Keratinocyte (primary cell): ENCODE results near the gene IFNL1. TPM values are rescaled to one million over a fixed set of nuclear protein-coding genes. Genes with fewer than 3 reads are reported as not detected.

Source experiments
- DNase-seq: peaks from one replicate; pipeline ENCODE4 v3.0.0-alpha.2; 2011; ENCODE audit warnings: low read depth, missing footprints, low spot score
- FAIRE-seq: peaks from 2 replicates; lab custom pipeline; 2011; peaks lifted over from hg19 to GRCh38; lab: Jason Lieb, UNC
- H2AFZ ChIP-seq: 2 replicates; pipeline ENCODE4 v1.6.0; 2012; ENCODE audit warnings: low read length, control low read depth, inconsistent platforms; ENCODE audit not compliant: control insufficient read depth
- H3K27ac ChIP-seq: 2 replicates; pipeline ENCODE4 v1.5.1; 2011; ENCODE audit warnings: low read length; ENCODE audit not compliant: control insufficient read depth, insufficient read depth
- H3K27me3 ChIP-seq: 3 replicates; pipeline ENCODE4 v1.6.0; 2011; ENCODE audit warnings: low read length; ENCODE audit not compliant: control insufficient read depth, insufficient read depth; ENCODE audit errors: extremely low read depth
- H3K36me3 ChIP-seq, 2 experiments: 2 replicates in 1 of 2; 3 replicates in 1 of 2; pipeline ENCODE4 v1.5.1; 2011; ENCODE audit warnings: low read length in 2 of 2, mild to moderate bottlenecking in 1 of 2; ENCODE audit not compliant: control insufficient read depth in 2 of 2, insufficient read depth in 2 of 2; ENCODE audit errors: extremely low read depth in 1 of 2
- H3K4me1 ChIP-seq: 3 replicates; pipeline ENCODE4 v1.5.1; 2011; ENCODE audit warnings: low read length; ENCODE audit not compliant: control insufficient read depth, insufficient read depth; ENCODE audit errors: extremely low read depth
- H3K4me2 ChIP-seq: 3 replicates; pipeline ENCODE4 v1.6.0; 2011; ENCODE audit warnings: low read depth, low read length; ENCODE audit not compliant: control insufficient read depth, insufficient read depth; ENCODE audit errors: extremely low read depth
- H3K4me3 ChIP-seq, 3 experiments: fragments of 200-600 bp in 1 of 3; sonication (generic) in 1 of 3; 2 replicates in 2 of 3; 3 replicates in 1 of 3; pipeline ENCODE4 v1.5.1; 2011 to 2016; ENCODE audit warnings: low read length in 3 of 3, mild to moderate bottlenecking in 3 of 3, control low read depth in 2 of 3, inconsistent platforms in 1 of 3, low read depth in 1 of 3, mixed read lengths in 1 of 3, mixed run types in 1 of 3, moderate library complexity in 1 of 3; ENCODE audit not compliant: control insufficient read depth in 2 of 3, insufficient read depth in 2 of 3; ENCODE audit errors: extremely low read depth in 1 of 3
- H3K79me2 ChIP-seq: 2 replicates; pipeline ENCODE4 v1.6.0; 2012; ENCODE audit warnings: low read length; ENCODE audit not compliant: control insufficient read depth, insufficient read depth
- H3K9ac ChIP-seq: 3 replicates; pipeline ENCODE4 v1.6.0; 2011; ENCODE audit warnings: low read length; ENCODE audit not compliant: control insufficient read depth, insufficient read depth; ENCODE audit errors: extremely low read depth
- H3K9me1 ChIP-seq: 3 replicates; pipeline ENCODE4 v1.6.0; 2011; ENCODE audit warnings: low read length; ENCODE audit not compliant: control insufficient read depth, insufficient read depth; ENCODE audit errors: extremely low read depth
- H3K9me3 ChIP-seq: 2 replicates; pipeline ENCODE4 v1.5.1; 2012; ENCODE audit warnings: low read depth, low read length; ENCODE audit not compliant: control insufficient read depth
- H4K20me1 ChIP-seq: 3 replicates; pipeline ENCODE4 v1.6.0; 2011; ENCODE audit warnings: low read length; ENCODE audit not compliant: control insufficient read depth, insufficient read depth; ENCODE audit errors: extremely low read depth
- CTCF ChIP-seq, 3 experiments: IDR thresholded peaks in 1 of 3; conservative IDR thresholded peaks in 1 of 3; optimal IDR thresholded peaks in 1 of 3; 2 replicates in 2 of 3; 3 replicates in 1 of 3; pipeline versions ENCODE3 to v1.5.1; 2011; ENCODE audit warnings: low read length in 3 of 3, mild to moderate bottlenecking in 3 of 3, moderate library complexity in 2 of 3, control low read depth in 1 of 3, inconsistent platforms in 1 of 3; ENCODE audit not compliant: insufficient read depth in 2 of 3; ENCODE audit errors: extremely low read depth in 1 of 3
- EZH2 ChIP-seq: IDR thresholded peaks from one replicate; pipeline ENCODE4 v1.6.1; 2012; ENCODE audit warnings: inconsistent platforms, mild to moderate bottlenecking, low read length, moderate library complexity
- dilution Hi-C: fragments of 300-500 bp; cut with MboI; formaldehyde crosslinking; loops from one replicate; pipeline ENCODE4 v1.7.0; 2020; ENCODE audit warnings: low sequenced_read_pairs; ENCODE audit not compliant: extremely low pct_ligation_motif_present
- polyA plus RNA-seq, 5 experiments: library from polyadenylated mRNA; depleted of rRNA in 3 of 5; stranded (reverse) in 3 of 5; stranded (forward) in 1 of 5; unstranded in 1 of 5; fragments of >200 nt; gene quantifications; 1 replicate in 1 of 5; 2 replicates in 3 of 5; 3 replicates in 1 of 5; pipeline versions ENCODE4 v1.2.1 to v1.2.3, GENCODE V29; 2011 to 2012; ENCODE audit warnings: missing spikeins in 2 of 5, low read depth in 1 of 5, low replicate concordance in 1 of 5

IFNL1 gene
- polyA plus RNA-seq, 1 donor (not counting 4 experiments of a cell fraction or from before 2014, with no cell fraction given), result not detected

GRCh38 chr19:39310558-39311311 is 14.5 kb downstream of the IFNL1 start:
- H3K4me3 ChIP-seq, result no peak overlapping the region
- no peak overlapping the region for H3K27ac ChIP-seq
- no peaks in the 10 kb centered on the region for H3K4me1 ChIP-seq
- peaks cover 30% of the 10 kb centered on the region for H3K27me3 ChIP-seq
- H2AFZ ChIP-seq, result no peak overlapping the region
- no peaks in the 10 kb centered on the region for H3K79me2 ChIP-seq
- no peaks in the 10 kb centered on the region for H3K36me3 ChIP-seq
- no peak for DNase-seq
- H3K4me2 ChIP-seq, result no peak overlapping the region
- dilution Hi-C loops, result no loop called here
- H3K9me1 ChIP-seq, result no peaks in the 10 kb centered on the region
- no peak overlapping the region for H3K9ac ChIP-seq
- no peak for TF ChIP-seq EZH2
- no peak for TF ChIP-seq CTCF (optimal IDR thresholded peaks at IDR 0.05 in 1 of 3, IDR thresholded peaks at IDR 0.05 in 1 of 3, conservative IDR thresholded peaks at IDR 0.05 in 1 of 3; ENCODE audit: extremely low read depth in 1 of 3, insufficient read depth in 2 of 3, low read length in 3 of 3)
- FAIRE-seq, result no peak
- no peaks in the 10 kb centered on the region for H3K9me3 ChIP-seq
- H4K20me1 ChIP-seq, result no peaks in the 10 kb centered on the region

GRCh38 chr19:39314016-39314728 is 18.0 kb downstream of the IFNL1 start:
- Histone ChIP-seq H2AFZ (no peak overlapping the region), H3K9me1 (no peaks in the 10 kb centered on the region), H3K9ac (no peak overlapping the region), H3K4me1 (no peaks in the 10 kb centered on the region), H3K36me3 (no peaks in the 10 kb centered on the region), H3K27me3 (no peaks in the 10 kb centered on the region), H3K4me2 (no peak overlapping the region), H3K27ac (no peak overlapping the region), H3K4me3 (no peak overlapping the region), H3K9me3 (no peaks in the 10 kb centered on the region), H4K20me1 (peaks cover under 1% of the 10 kb centered on the region), H3K79me2 (no peaks in the 10 kb centered on the region)
- dilution Hi-C loops, result no loop called here
- DNase-seq (no peak), FAIRE-seq (no peak)
- TF ChIP-seq EZH2 (no peak), CTCF (optimal IDR thresholded peaks at IDR 0.05 in 1 of 3, IDR thresholded peaks at IDR 0.05 in 1 of 3, conservative IDR thresholded peaks at IDR 0.05 in 1 of 3; ENCODE audit: extremely low read depth in 1 of 3, insufficient read depth in 2 of 3, low read length in 3 of 3) (no peak)
